Occipital lobe (tissue), 2 donors: ENCODE results near the gene PRRX2. TPM values are rescaled to one million over a fixed set of nuclear protein-coding genes. Genes with fewer than 3 reads are reported as not detected.
"Not testable (repeated sequence)": the region's sequence is repeated elsewhere in the genome, so short reads cannot be mapped to it uniquely, and the experiment has no call there.

Experiments used
- DNase-seq: peaks from one replicate; lab custom pipeline; 2025; lab: John Stamatoyannopoulos, UW
- total RNA-seq: library from RNA; depleted of rRNA; stranded (reverse); fragments of >200 nt; gene quantifications from one replicate; pipeline ENCODE4 v1.2.3, GENCODE V29; 2014

PRRX2 gene
- total RNA-seq, 1 donor from 2014 or later: 0.16 TPM

DNA sequence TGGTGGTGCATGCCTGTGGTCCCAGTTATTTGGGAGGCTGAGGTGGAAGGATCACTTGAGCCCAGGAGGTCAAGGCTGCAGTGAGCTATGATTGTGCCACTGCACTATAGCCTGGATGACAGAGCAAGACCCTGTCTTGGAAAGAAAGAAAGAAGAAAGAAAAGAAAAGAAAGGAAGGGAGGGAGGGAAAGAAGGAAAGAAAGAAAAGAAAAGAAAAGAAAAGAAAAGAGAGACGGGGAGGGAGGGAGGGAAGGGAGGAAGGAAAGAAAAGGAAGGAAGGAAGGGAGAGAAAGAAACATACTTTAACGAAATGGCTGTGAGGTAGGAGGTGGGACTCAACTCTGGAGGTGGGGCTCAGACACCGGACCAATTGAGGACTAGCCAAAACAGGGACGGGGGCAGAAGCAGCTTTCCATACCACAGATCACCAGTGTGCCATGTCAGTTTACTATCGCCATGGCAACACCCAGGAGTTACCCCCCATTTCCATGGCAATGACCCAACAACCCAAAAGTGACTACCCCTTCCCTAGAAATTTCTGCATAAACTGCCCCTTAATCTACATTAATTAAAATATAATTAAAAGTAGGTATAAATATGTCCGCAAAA is 66.1 kb downstream of the PRRX2 start:
- no peak for DNase-seq

DNA sequence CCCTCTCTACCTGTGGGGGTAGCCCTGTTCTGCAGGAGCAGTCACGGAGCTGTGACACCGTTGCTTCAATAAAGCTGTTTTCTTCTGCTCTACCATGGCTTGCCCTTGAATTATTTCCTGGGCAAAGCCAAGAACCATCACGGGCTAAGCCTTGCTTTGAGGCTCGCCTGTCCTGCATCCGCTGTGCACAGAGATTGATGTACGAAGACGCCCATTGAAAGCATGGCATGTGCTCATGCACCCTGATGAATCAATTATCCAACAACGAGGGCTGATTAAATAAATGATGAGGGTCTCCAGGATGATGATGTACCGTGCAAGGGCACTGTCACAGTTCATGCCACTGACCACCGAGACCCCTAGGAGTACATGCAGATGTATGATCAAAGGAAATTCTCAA is 66.7 kb downstream of the PRRX2 start:
- DNase-seq: no peak

DNA sequence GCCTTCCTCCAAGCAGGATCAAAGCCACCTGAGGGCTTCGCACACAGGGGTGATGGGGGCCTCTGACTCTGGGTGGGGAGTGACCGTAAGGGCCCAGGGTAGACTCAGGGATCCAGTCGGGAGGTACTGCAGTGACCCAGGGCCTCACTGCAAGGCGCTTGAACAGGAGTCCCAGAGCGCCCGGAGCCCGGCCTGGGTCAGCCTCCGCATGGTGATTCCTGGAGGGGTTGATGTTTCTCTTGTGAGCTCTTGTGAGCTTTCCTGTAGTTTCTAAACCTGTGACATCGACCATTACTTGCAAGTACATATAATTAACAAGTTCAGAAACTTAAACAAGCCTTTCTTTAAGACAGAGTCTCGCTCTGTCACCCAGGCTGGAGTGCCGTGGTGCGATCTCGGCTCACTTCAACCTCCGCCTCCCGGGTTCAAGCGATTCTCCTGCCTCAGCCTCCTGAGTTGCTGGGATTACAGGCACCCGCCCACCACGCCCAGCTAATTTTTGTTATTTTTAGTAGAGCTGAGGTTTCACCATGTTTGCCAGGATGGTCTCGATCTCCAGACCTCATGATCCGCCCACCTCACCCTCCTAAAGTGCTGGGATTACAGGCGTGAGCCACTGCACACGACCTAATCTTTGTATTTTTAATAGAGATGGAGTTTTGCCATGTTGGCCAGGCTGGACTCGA is 67.6 kb downstream of the PRRX2 start:
- DNase-seq: no peak

DNA sequence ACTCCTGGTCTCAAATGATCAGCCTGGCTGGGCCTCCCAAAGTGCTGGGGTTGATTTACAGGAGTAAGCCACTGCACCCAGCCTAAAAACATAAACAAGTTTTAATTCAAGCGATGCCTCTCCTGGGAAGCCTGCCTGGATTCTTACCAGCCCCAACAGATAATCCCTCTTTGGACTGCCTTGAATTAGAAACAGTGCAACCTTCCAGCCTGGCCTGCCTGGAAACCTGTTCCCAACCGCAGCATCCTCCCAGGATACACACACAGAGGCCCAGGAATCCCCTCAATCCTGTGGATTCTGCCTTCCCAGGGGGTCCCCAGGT is 68.1 kb downstream of the PRRX2 start:
- no peak for DNase-seq

DNA sequence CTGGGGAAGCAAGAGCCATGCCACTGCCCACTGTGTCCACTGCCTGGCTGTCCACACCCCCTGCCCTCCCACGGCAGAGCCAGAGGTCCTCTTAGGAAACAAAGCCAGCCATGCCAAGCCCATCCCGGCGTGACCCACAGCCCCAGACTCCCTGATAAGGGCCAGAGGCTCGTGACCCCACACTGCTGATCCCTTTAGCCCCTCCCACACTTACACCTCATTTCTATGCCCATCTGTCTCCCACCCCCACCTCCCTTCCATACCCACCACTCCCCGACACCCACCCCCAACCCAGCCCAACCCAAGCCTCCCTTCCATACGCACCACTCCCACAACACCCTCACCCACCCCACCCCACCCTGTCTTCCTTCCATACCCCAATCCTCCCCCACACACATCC is 70.1 kb downstream of the PRRX2 start:
- DNase-seq: no peak

DNA sequence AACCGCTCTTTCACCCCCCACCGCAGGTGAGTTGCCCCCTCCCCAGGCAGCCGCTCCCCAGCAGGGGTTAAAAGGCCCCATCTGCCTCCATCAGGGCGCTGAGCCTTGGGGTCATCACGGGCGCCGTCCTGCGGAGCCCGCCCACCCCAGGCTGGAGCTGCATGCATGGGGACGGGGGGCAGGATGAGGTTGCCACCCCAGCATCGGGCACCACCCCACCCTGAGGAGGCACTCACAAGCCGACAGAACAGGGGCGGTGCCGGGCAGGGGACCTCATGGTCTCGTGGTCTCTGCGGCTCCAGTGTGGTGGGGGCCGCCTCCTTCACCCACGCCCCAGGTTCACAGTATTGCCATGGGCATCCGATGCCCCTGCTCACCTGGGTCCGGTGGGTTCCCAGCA is 70.9 kb downstream of the PRRX2 start:
- no peak for DNase-seq

DNA sequence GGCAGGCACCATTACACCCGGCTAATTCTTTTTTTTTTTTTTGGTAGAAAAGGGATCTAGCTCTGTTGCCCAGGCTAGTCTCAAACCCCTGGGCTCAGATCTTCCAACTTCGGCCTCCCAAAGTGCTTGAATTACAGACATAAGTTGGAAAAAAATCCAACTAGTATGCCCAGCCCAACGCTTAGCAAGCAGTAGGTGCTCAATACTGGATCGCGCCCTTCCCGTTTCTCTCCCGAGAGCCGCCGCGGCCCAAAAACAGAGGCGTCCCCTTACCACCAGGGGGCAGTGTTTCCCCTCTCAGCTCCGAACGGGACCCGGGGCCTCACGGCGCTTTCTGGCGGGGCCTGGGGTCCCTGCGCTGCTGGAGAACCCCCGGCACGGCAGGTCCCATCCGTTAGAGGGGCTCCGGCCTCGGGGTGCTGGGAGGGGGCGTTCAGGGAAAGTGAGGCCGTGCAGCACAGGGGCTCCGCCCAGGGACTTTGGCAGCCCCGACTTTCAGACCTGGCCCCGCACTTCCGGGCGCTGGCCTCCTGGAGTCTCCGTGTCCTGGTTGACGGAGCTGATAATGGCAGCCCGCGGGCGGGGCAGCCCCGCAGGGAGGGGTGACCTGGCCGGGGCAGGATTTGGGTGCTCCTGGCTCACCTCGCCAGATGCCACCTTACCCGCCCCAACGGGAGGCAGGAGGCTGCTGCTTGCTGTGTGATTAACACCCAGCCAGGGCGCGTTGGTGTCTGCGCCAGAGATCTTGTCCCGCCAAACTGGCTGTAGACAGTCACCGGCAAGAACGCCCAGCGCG is 72.2 kb downstream of the PRRX2 start:
- DNase-seq: peak; percentile 49

DNA sequence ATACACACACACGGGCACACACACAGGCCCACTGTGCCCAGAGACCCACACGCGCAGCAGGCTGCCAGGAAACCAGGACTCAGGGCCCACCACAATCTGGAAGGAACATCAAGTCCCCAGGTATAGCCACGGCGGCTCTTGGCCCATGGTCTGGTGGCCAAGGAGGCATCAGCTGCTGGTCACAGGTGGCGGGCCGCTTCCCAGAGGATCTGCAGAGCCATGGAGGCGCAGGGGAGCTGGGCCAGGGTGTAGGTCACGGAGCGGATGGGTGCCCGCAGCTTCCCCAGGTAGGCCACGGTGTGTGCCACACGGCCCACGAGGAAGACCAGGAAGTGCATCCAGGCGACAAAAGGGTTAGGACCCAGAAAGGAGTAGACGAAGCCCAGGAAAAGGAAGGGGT is 74.0 kb downstream of the PRRX2 start:
- DNase-seq: no peak

DNA sequence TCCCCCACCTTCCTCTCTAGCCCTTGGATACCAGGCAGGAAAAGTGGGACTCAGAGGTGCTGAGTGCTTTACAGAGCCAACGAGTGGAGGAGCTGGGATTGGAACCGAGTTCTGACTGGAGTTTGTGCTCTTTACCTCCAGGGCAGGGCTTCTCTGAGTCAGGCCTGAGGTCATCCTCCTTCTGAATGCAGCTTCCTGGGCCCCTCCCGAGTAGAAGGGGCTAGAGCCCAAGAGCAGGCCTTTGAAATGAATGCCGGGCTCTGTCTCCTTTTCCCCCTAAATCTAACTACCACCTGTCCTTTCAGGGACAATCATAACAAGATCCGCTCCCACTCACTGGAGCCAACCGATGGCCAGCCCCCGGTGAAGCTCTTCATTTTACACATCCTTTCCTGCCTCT is 74.7 kb downstream of the PRRX2 start:
- DNase-seq: no peak

DNA sequence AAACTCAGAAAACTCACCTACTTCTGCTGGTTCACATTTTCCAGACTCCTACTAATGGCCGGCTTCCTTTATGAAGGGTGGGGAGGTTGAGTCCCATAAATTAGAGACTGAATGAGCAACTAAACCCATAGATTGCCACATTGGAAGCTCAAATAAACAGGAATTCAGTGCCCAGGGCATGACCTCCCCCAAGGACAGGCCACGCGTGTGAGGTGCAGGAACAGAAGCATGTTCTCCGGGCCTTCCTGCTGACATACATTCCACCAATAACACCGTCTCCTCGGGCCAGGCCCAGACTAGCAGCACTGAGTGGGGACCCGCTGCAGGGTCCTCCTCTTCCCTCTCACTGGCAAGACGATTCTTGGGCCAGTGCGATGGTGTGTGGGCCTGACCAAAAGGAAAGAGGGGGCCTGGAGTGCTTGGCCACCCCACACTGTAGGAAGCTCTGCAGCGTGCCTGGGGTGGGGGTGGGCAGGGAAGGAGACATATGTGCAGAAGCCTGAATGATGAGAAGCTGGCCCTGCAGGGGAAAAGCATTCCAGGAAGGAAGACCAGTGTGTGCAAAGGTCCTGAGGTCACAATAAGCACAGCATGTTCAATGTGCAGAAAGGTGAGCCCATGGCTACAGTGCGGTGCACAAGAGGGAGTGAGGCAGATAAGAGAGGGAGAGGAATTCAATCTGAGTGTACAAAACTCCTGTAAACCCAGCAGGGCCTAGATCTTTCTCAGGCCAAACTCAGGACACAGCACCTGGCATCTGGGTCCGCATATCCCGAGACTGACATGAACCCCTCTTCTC is 75.4 kb downstream of the PRRX2 start:
- no peak for DNase-seq

DNA sequence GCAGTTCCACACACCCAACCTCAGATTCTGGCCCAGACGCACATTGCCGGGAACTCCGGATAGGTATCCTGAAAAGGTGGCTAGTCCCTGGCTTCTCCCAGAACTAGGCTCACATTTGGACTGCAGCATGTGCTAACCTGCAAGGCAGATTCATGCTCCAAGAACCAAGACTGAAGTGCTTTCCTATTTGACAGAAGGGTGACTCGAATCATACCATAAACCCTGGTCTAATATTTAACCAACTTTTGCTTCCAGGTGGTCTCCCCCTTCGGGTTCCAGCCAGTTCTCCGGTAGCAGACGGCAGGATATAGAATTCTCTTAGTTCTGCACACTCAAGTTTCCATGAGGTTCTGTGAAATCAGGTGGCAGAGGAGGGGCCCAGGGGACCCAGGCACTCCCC is 79.8 kb downstream of the PRRX2 start:
- no peak for DNase-seq

DNA sequence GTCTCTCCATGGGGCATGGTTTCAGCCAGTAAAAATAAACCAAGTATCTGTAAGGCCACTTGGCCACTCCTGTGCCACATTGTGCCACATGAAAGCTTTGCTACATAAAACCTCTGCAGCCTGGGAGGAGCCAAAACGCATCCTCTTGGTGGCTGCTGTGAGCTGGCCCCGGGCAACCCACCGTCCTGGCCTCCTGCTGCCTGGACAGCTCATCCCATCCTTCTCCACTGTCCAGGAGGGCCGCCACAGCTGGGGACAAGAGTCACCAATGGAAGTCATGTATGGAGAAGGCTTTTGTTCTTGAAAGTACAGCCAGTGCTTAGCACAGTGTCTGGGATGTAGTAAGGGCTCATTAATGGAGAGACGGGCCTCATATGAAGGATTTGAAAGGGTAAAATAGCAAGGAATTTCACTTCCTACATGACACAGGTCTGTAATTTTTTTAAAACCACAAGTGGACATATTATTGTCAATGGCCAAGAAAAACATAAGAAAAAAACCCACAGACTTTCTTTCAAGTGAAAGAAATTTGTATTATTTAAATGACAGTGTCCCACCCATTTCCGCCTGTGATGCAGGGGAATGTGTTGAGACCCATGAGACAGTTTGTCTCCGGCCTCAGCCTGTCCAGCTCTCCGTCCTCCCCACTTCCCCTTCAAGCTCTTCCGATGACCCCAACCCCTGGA is 80.8 kb downstream of the PRRX2 start:
- no peak for DNase-seq

DNA sequence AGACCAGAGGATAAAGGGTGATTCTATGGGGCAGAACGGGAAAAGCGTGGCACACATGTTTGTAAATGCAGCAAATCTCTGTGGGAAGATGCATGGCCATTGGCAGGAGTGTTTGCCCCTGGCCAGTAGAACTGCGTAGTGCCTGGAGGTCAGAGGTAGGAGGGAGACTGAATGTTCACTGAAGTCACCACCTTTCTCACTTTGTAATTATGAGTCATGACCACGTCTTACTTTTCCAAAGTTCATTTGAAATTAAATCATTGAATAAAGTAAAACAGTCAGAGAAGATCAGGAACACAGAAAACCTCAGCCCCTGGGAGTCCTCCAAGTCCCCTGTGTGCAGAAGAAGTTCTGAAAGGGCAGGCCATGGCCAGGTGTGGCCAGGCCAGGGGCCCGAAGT is 82.8 kb downstream of the PRRX2 start:
- no peak for DNase-seq

DNA sequence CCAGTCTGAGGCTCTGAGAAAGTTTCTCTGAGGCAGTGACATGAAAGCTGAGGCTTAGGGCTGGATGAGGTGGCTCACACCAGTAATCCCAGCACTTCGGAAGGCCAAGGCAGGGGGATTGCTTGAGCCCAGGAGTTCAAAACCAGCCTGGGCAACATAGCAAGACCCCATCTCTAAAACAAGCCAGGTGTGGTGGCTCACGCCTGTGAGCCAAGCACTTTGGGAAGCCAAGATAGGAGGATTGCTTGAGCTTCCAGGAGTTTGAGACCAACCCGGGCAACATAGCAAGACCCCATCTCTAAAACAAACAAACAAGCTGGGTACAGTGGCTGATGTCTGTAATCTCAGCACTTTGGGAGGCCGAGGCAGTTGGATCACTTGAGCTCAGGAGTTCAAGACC is 83.6 kb downstream of the PRRX2 start:
- not testable (repeated sequence) for DNase-seq

DNA sequence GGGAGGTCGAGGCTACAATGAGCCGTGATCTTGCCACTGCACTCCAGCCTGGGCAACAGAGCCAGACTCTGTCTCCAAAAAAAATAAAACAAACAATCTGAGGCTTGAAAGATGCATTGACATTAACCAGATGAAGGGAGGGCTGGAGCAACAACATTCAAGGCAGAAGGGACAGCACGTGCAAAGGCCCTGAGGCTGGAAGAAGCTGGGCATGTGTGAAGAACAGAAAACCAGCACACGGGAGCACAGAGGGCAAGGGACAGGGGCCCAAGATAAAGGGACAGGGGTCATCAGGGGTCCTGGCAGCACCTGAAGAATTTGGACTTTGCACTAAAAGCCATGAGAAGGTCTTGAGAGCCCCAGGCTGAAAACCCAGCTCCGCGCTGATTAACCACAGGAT is 84.1 kb downstream of the PRRX2 start:
- DNase-seq: no peak

DNA sequence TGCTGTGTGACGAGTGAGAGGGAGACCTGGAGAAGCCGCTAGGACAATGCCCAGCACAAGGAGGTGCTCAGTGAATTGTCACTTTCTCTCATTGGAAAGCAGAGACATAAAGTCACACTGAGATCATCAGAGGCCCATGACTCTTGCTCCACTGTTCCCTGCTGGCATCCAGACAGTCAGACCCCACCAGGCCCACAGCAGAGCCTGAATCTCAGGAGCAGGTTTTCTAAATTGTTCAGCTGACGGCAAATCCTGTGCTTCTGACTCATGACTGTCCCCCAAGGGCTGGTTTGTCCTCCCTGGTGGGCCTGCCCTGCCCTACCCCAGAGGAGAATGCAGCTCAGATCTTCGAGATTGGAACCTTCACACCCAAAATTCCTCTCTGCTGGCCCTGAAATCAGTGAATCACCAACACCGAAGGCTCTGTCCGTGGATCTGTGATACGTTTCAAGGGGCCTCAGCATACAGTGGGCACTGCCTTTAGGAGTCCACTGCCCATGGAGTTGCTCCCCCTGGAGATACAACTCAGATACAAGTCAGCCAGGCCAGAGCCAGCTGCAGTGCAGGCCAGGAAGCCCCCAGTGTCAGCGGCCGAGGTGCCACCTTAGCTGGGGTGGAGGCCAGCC is 84.7 kb downstream of the PRRX2 start:
- no peak for DNase-seq

DNA sequence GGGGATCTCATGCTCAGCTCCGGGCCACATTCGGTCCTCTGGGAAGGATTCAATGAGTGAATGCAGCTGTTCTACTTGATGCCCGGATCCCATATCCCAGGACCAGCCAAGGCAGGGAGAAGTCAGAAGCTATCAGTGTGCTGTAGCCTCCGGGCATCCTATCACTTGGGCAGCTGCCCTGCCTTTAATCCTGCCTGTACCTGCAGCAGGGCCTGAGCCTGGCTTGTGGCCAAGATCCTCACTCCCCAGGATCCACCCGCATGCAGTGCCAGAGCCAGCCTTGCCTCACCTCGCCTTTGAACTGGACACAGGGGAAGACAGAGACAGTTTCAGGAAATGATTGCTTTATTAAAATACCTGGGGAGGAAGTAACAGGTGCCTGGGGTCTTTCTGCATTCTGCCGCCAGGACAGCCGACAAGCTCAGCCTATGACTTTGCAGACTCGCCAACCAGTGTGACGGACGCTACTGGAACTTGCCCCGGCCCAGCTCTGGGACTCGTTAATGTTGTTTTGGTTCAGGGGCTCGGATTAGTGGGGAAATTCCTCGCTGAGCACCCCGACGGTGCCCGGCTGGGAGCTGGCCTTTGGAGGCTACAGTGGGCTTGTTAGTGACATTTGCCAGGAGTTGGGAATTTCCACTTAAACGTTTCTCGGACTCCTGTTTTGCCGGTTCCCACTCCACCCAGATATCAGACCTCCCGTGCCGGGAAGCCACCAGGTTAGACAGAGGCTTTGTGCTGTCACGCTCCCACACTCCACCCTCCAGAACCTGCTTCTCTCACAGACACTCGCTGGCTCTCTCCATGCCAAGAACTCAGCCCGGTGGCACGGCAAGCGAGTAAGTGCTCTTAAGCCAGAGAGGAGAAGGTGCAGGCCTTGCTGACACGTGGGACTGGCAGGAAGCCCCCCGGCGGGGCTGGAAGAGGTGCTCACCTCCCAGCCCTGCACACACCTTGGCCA is 86.7 kb downstream of the PRRX2 start:
- peak; percentile 8 for DNase-seq

DNA sequence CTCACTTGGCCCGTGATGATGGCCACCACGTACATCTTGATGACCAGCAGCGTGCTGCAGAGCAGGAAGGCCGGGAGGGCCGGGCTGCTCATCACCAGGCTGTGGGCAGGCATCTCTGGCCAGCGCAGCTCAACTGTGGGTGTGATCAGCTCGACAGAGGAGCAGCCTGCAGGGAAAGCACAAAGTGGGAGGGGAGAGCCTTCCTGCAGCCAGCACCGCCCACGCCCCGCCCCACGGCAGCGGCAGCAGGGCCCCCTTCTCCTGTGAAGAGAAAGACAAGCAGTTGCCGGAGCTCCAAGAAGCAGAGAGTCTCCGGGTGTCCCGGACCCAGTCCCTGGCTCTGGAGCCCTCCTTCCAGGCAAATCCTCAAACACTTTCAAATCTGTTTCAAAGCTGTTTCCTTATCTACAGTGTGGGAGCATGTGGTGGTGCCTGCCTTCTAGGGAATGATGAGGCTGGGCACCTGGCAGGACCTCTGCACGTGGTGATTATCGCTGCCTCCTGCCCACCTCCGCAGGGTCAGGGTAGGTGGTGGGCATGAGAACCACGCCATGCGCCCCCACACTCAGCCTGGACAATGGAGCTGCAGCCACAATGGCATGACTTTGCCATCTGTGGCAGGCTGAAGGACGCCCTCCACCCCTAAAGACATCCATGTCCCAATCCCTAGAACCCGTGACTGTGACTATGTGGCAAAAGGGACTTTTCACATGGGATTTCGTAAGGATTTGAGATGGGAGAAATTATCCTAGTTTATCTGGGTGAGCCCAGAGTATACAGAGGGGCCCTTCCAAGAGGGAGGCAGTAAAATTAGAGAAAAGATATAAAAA is 87.7 kb downstream of the PRRX2 start, which contains the start of gene PTGES:
PTGES (minus strand) TSS at position 143 of the 830 bp plus-strand sequence; CDS start at position 113, 30 bp downstream.
- peak; percentile 65 for DNase-seq

DNA sequence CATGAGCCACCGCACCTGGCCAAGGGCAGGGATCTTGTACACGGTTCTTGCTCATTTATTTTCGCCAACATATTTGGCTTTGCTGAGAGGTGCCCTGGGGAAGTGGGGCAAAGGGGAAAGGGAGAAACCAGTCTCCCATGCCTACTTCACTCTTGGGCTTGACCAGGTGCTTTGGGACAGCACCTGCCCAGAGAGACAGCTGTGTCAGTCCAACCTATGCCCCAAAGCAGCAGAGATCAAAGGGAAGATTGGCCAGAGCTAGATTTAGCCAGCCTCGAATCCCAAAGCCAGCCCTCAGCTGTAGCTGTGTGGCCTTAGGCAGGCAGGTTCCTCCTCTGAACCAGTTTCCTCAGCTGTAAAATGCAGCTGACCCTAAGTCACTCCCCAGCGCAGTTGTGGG is 89.7 kb downstream of the PRRX2 start:
- DNase-seq: no peak
